Loucy (cell line): ENCODE data around the gene NRDE2.

Source experiments
- H2AFZ ChIP-seq: fragments of 200-600 bp; sonication (generic); 2 replicates; pipeline ENCODE4 v1.6.0; 2016; ENCODE audit warnings: antibody characterized with exemption, mild to moderate bottlenecking, low read length, moderate library complexity
- H3F3A ChIP-seq: fragments of 200-600 bp; 2 replicates; pipeline ENCODE4 v1.6.0; 2016; ENCODE audit warnings: antibody characterized with exemption, low read depth, mild to moderate bottlenecking
- H3K27me3 ChIP-seq: fragments of 200-600 bp; sonication (generic); 2 replicates; pipeline ENCODE4 v1.6.1; 2014; ENCODE audit warnings: low read length, mild to moderate bottlenecking; ENCODE audit not compliant: insufficient read depth, poor library complexity, severe bottlenecking
- H3K36me3 ChIP-seq: fragments of 200-600 bp; sonication (generic); 2 replicates; pipeline ENCODE4 v1.6.1; 2016; ENCODE audit warnings: low read length; ENCODE audit not compliant: insufficient read depth
- H3K4me1 ChIP-seq: fragments of 200-600 bp; sonication (generic); 2 replicates; pipeline ENCODE4 v1.5.1; 2014; ENCODE audit warnings: low read length, mild to moderate bottlenecking; ENCODE audit not compliant: insufficient read depth, poor library complexity, severe bottlenecking
- H3K4me2 ChIP-seq: fragments of 200-600 bp; sonication (generic); 2 replicates; pipeline ENCODE4 v1.6.0; 2014; ENCODE audit warnings: antibody characterized with exemption, low read length, low read depth, mild to moderate bottlenecking; ENCODE audit not compliant: poor library complexity, severe bottlenecking
- H3K4me3 ChIP-seq: fragments of 200-600 bp; sonication (generic); 2 replicates; pipeline ENCODE4 v1.5.1; 2014; ENCODE audit warnings: low read length, mild to moderate bottlenecking, mixed read lengths; ENCODE audit not compliant: poor library complexity, severe bottlenecking
- H3K79me2 ChIP-seq: fragments of 200-600 bp; sonication (generic); 2 replicates; pipeline ENCODE4 v1.6.1; 2014; ENCODE audit warnings: low read length; ENCODE audit not compliant: insufficient read depth
- H3K9ac ChIP-seq: fragments of 200-600 bp; sonication (generic); 2 replicates; pipeline ENCODE4 v1.6.0; 2014; ENCODE audit warnings: mild to moderate bottlenecking, low read depth, low read length, moderate library complexity; ENCODE audit not compliant: poor library complexity, severe bottlenecking
- H3K9me2 ChIP-seq: fragments of 200-600 bp; sonication (generic); replicated peaks from 2 replicates; pipeline ENCODE4 v1.6.1; 2016; ENCODE audit warnings: low read depth, low read length, mixed read lengths
- H3K9me3 ChIP-seq: fragments of 200-600 bp; sonication (generic); 2 replicates; pipeline ENCODE4 v1.6.1; 2014; ENCODE audit warnings: mild to moderate bottlenecking, antibody characterized with exemption, low read length, low read depth; ENCODE audit not compliant: insufficient read depth
- H4K20me1 ChIP-seq: fragments of 200-600 bp; sonication (generic); 2 replicates; pipeline ENCODE4 v1.6.0; 2014; ENCODE audit warnings: antibody characterized with exemption, low read length, mild to moderate bottlenecking; ENCODE audit not compliant: insufficient read depth, poor library complexity, severe bottlenecking
- EZH2phosphoT487 ChIP-seq: fragments of 200-600 bp; IDR thresholded peaks from 2 replicates; pipeline ENCODE4 v1.6.1; 2018; ENCODE audit warnings: antibody characterized with exemption, mild to moderate bottlenecking, moderate library complexity, borderline replicate concordance
- TF ChIP-seq, protein P1 (sequence below): fragments of 200-600 bp; sonication (generic); conservative IDR thresholded peaks from 2 replicates; pipeline ENCODE4 v1.5.1; 2014; ENCODE audit warnings: mild to moderate bottlenecking, antibody characterized with exemption, low read length

The NRDE2 gene

DNA sequence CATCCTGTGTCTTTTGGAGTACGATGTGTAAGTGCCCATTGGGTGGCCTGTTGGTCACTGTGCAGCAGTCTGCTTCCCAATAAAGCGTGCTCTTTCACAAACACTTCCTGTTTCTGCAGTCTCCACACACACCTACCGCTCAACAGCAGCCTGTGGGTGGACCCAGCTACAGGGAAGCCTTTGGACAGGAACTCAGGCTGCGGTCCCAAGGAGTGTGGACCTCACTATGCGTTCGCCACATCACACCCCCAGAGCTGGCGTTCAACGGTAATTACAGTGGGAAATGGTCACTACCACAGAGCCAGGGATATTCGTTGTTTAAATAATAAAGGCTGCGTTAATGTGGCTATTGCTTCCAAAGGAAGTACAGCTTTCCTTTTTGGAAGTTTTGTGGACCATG lies 59.2 kb downstream of the NRDE2 start:
- Histone ChIP-seq H3K9ac (no peak overlapping the region), H3K27me3 (no peaks in the 10 kb centered on the region), H4K20me1 (no peaks in the 10 kb centered on the region), H3K4me3 (no peak overlapping the region), H3K79me2 (no peaks in the 10 kb centered on the region), H3F3A (no peaks in the 10 kb centered on the region), H3K36me3 (peaks cover 67% of the 10 kb centered on the region; the same call in 1 of the 2 replicates), H3K4me1 (no peaks in the 10 kb centered on the region), H3K9me3 (no peaks in the 10 kb centered on the region), H2AFZ (no peak overlapping the region), H3K9me2 (no peaks in the 10 kb centered on the region), H3K4me2 (no peak overlapping the region)
- TF ChIP-seq, protein P1, sequence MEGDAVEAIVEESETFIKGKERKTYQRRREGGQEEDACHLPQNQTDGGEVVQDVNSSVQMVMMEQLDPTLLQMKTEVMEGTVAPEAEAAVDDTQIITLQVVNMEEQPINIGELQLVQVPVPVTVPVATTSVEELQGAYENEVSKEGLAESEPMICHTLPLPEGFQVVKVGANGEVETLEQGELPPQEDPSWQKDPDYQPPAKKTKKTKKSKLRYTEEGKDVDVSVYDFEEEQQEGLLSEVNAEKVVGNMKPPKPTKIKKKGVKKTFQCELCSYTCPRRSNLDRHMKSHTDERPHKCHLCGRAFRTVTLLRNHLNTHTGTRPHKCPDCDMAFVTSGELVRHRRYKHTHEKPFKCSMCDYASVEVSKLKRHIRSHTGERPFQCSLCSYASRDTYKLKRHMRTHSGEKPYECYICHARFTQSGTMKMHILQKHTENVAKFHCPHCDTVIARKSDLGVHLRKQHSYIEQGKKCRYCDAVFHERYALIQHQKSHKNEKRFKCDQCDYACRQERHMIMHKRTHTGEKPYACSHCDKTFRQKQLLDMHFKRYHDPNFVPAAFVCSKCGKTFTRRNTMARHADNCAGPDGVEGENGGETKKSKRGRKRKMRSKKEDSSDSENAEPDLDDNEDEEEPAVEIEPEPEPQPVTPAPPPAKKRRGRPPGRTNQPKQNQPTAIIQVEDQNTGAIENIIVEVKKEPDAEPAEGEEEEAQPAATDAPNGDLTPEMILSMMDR = no peak
- no peak for TF ChIP-seq EZH2phosphoT487

DNA sequence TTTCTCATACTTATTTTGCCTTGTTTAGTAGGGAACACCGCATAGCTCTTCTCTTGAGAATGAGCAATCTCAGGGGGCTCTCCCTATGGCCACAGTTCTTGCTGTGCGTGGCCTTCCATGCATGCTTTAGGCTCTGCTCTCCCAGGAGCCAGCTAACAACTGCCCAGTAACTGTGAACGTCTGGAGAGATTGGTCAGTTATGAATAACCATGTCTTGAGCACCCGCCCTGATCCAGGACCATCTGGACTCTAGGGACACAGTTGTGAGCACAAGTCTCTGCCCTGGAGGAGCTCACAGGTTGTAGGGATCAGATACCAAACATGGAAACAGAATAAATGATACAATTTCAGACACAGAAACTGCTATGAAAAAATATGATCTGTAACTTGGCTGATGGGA lies 63.3 kb downstream of the NRDE2 start:
- Histone ChIP-seq H3K9me3 (no peaks in the 10 kb centered on the region), H4K20me1 (no peaks in the 10 kb centered on the region), H3F3A (no peaks in the 10 kb centered on the region), H3K79me2 (no peaks in the 10 kb centered on the region), H3K4me2 (no peak overlapping the region), H3K27me3 (no peaks in the 10 kb centered on the region), H3K9me2 (no peaks in the 10 kb centered on the region), H3K4me3 (no peak overlapping the region), H3K9ac (no peak overlapping the region), H3K4me1 (no peaks in the 10 kb centered on the region), H3K36me3 (peaks cover 89% of the 10 kb centered on the region; the same call in 1 of the 2 replicates), H2AFZ (no peak overlapping the region)
- TF ChIP-seq, protein P1 = no peak
- no peak for TF ChIP-seq EZH2phosphoT487

DNA sequence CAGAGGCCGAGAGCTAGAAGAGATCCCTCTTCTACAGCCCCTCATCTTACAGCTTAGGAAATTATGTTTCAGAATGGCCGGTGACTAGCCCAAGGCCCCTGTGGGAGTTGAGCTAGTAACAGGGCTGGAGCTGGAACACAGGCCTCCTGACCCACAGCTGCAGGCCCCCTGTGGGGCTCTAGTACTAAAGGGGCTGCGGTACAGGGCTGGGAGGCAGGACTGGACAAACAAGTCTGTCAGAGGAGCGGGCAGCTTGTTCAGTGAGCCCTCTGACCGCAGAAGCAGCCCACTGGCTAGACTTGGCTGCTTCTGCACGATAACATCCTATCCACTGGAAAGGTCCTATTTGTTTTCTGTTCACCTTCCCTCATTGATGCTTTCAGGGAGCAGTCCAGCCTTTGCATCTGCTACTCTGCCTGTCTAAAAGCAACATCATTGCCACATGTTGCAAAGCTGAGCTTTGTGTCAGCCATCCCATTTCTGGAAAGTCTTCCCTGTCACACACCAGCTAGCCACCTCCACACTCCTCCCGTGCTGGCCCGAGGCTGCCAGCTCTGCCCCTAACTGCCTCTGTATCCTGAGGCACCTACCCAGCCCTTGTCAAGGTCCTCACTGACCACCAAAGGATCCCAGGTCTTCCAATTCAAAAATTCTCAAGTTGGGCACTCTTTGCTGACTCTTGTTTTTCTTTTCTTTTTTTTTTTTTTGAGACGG lies 65.1 kb downstream of the NRDE2 start:
- H3K9me2 ChIP-seq = no peaks in the 10 kb centered on the region
- no peaks in the 10 kb centered on the region for H3K27me3 ChIP-seq
- H2AFZ ChIP-seq = no peak overlapping the region
- no peak for TF ChIP-seq EZH2phosphoT487
- TF ChIP-seq, protein P1 = no peak
- no peaks in the 10 kb centered on the region for H3K9me3 ChIP-seq
- H3K4me3 ChIP-seq = no peak overlapping the region
- H3K36me3 ChIP-seq = peaks cover 93% of the 10 kb centered on the region; the same call in 1 of the 2 replicates
- H4K20me1 ChIP-seq = no peaks in the 10 kb centered on the region
- no peaks in the 10 kb centered on the region for H3K4me1 ChIP-seq
- H3K9ac ChIP-seq = no peak overlapping the region
- no peaks in the 10 kb centered on the region for H3F3A ChIP-seq
- no peak overlapping the region for H3K4me2 ChIP-seq
- H3K79me2 ChIP-seq = no peaks in the 10 kb centered on the region
